Cardiac fibroblast (primary cell): ENCODE measurements around the gene RASSF8.

Experiments
- DNase-seq, 2 donors: peaks; one replicate each; pipeline versions ENCODE4 v3.0.0 to v3.0.0-alpha.2; 2010; ENCODE audit warnings: low read depth in 2 of 2
- H3K4me3 ChIP-seq, 2 donors: replicated peaks in 1 of 2; 1 replicate in 1 of 2; 2 replicates in 1 of 2; pipeline ENCODE4 v1.5.1; 2011; ENCODE audit warnings: low read depth in 2 of 2, low read length in 2 of 2, mild to moderate bottlenecking in 2 of 2, moderate library complexity in 1 of 2
- CTCF ChIP-seq: IDR thresholded peaks from one replicate; pipeline ENCODE4 v1.5.1; 2011; ENCODE audit warnings: low read depth, mild to moderate bottlenecking, low read length, inconsistent platforms

The RASSF8 gene

GRCh38 chr12:25958428-25959070 lies at the start of gene RASSF8:
Gene RASSF8 (plus strand): TSS chr12:25958682. CDS start chr12:26055344, 96,662 bp downstream.
- no peak for TF ChIP-seq CTCF
- DNase-seq: peak; percentile 66 to 89
- peak within 1 kb of the TSS; percentile 84 to 89 for H3K4me3 ChIP-seq

DNA sequence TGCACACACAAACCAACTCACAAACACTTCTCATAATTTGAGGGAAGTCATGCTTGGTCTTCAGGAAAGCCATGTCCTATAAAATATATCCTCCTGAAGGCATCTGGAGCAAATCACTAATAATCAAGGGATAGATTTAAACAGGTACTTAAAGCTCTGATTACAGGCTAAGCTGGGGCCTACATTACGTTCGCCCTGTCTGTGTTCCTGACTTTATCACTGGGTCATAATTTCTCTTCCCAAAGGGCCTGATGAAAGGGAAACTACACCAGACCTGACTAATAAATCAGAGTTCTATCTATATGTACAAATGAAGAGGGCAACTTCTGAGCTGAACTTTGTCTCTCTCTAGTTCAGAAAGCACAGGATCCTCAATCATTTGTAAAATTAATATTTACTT lies 43.9 kb upstream of the RASSF8 start:
- no peak for TF ChIP-seq CTCF
- no peak overlapping the region for H3K4me3 ChIP-seq
- no peak for DNase-seq

DNA sequence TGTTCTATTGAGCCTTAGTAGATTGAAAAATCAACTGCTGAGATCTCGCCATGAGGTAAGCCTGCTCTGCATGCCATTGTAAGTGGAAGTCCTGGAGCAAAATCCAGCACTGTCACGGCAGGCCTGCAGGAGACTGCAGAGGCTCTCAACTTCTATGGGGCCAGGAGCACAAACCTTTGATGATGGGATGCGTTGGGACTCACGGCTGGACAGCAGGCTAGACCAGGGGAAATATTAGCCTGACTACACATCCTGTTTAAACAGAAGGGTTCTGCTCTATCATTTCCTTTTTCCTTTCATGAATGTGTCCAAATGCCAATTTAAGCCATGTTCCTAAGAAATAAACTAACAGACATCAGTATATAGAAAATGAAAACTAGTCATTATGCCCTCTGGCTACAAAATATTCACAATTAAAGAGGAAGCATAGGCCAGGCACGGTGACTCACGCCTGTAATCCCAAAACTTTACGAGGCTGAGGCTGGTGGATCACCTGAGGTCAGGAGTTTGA lies 33.9 kb upstream of the RASSF8 start:
- DNase-seq: no peak
- no peak overlapping the region for H3K4me3 ChIP-seq
- no peak for TF ChIP-seq CTCF

DNA sequence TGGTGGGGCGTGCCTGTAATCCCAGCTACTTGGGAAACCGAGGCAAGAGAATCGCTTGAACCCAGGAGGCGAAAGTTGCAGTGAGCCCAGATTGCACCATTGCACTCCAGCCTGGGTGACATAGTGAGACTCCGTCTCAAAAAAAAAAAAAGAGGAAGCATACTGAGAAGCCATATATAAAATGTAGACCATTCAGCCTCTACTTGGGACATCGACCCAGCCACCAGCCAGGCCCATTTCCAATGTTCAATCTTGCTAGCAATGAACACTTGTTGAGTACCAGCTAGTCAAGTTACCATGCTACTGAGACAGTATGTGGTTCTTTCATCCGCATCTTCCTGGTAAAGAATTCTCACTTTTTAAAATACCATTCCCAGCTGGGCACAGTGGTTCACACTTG lies 33.4 kb upstream of the RASSF8 start:
- no peak for DNase-seq
- TF ChIP-seq CTCF: no peak
- no peak overlapping the region for H3K4me3 ChIP-seq

GRCh38 chr12:25926536-25926935 lies 31.9 kb upstream of the RASSF8 start:
- H3K4me3 ChIP-seq: no peak overlapping the region
- no peak for TF ChIP-seq CTCF
- DNase-seq: no peak

- peak; percentile 32 to 80 for DNase-seq
- no peak overlapping the region for H3K4me3 ChIP-seq
- no peak for TF ChIP-seq CTCF
Observed at GRCh38 chr12:25929142-25929541, 29.3 kb upstream of the RASSF8 start.

GRCh38 chr12:25932971-25933370 lies 25.5 kb upstream of the RASSF8 start:
- H3K4me3 ChIP-seq: no peak overlapping the region
- TF ChIP-seq CTCF: no peak
- no peak for DNase-seq
